Panc1 (cell line): Measurements from ENCODE around the gene SRGAP2B. TPM values are rescaled to one million over a fixed set of nuclear protein-coding genes. Genes with fewer than 3 reads are reported as not detected.
"Not testable (repeated sequence)": the region's sequence is repeated elsewhere in the genome, so short reads cannot be mapped to it uniquely, and the experiment has no call there.

Experiments
- ATAC-seq: fragments of 200-7000 bp; cut with Tn5 transposase; 2 replicates; pipeline ENCODE4 v1.9.1; 2020; ENCODE audit warnings: mild to moderate bottlenecking, moderate library complexity
- BruUV-seq: library from RNA; stranded (reverse); fragments of 400-500 nt; replicated peaks from 2 replicates; lab custom pipeline; 2021; lab: Mats Ljungman, UMichigan
- CTCF ChIA-PET: fragments of 300-600 bp; sonication (Branson Sonifier 250); formaldehyde crosslinking; loops from one replicate; lab custom pipeline; 2022; ENCODE audit warnings: antibody characterized with exemption; lab: Charles Lee
- POLR2A ChIA-PET: fragments of 300-600 bp; sonication (Branson Sonifier 250); formaldehyde crosslinking; loops from one replicate; lab custom pipeline; 2022; ENCODE audit warnings: antibody characterized with exemption; lab: Charles Lee
- DNase-seq: peaks from one replicate; pipeline ENCODE4 v3.0.0-alpha.2; 2010; ENCODE audit warnings: low read depth, low spot score
- H3K27ac ChIP-seq: 2 replicates; pipeline ENCODE4 v1.5.1; 2011; ENCODE audit warnings: mild to moderate bottlenecking, low read length, inconsistent platforms
- H3K27me3 ChIP-seq: fragments of 200-500 bp; sonication (Bioruptor generic); 2 replicates; pipeline ENCODE4 v1.6.0; 2014; ENCODE audit warnings: low read length, inconsistent platforms; ENCODE audit not compliant: control insufficient read depth, insufficient read depth
- H3K36me3 ChIP-seq: fragments of 200-500 bp; sonication (Bioruptor generic); 2 replicates; pipeline ENCODE4 v1.5.1; 2014; ENCODE audit warnings: inconsistent platforms, mild to moderate bottlenecking, low read length, moderate library complexity; ENCODE audit not compliant: control insufficient read depth, insufficient read depth
- H3K4me1 ChIP-seq: 2 replicates; pipeline ENCODE4 v1.5.1; 2011; ENCODE audit warnings: inconsistent platforms, mild to moderate bottlenecking, low read length, moderate library complexity; ENCODE audit not compliant: control insufficient read depth, insufficient read depth
- H3K4me3 ChIP-seq, 2 experiments: 2 replicates each; pipeline ENCODE4 v1.5.1; 2011 to 2012; ENCODE audit warnings: low read depth in 2 of 2, low read length in 2 of 2, mild to moderate bottlenecking in 2 of 2, inconsistent platforms in 1 of 2, moderate library complexity in 1 of 2
- H3K9me3 ChIP-seq: fragments of 200-500 bp; sonication (Bioruptor generic); 2 replicates; pipeline ENCODE4 v1.5.1; 2014; ENCODE audit warnings: low read depth, mild to moderate bottlenecking, inconsistent platforms, low read length, moderate library complexity; ENCODE audit not compliant: control insufficient read depth, insufficient read depth
- in situ Hi-C: cut with HindIII; loops from 2 replicates; pipeline ENCODE4 v1.10.0; 2016; ENCODE audit warnings: low sequenced_read_pairs, low pct_unique_long_range_greater_than_20kb
- intact Hi-C: fragments of 100-400 bp; cut with micrococcal nuclease; formaldehyde crosslinking; loops from one replicate; pipeline ENCODE4 v1.10.0; 2022; ENCODE audit not compliant: unreplicated experiment
- total RNA-seq: library from RNA; stranded (reverse); gene quantifications from one replicate; pipeline ENCODE4 v1.2.1, GENCODE V29; 2021; ENCODE audit not compliant: unreplicated experiment

SRGAP2B gene
- total RNA-seq, 1 experiment from 2014 or later, result 42.4 TPM

DNA sequence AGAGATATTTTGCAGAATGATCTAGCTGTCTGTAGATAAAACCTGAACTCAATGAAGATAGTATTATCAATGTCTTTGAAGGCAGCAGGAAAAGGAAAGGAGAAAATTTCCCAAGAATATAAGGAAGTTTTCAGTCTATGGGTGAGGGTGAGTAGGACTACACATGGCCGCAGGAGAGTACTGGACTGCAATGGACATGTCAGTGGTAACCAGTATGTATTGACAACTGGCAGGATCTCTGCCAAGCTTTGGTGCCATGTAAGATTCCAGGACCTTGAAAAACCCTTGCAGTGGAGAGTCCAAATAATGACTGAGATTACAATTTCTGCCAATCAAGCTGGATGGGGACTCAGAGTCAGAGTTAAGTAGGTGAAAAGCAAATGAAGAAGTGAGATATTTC lies 30.0 kb upstream of the SRGAP2B start:
- POLR2A ChIA-PET, DNase-seq, H3K27ac ChIP-seq, H3K9me3 ChIP-seq, H3K36me3 ChIP-seq, intact Hi-C loops, CTCF ChIA-PET, ATAC-seq, H3K27me3 ChIP-seq, H3K4me1 ChIP-seq, in situ Hi-C loops, BruUV-seq, H3K4me3 ChIP-seq: not testable (repeated sequence)

- in situ Hi-C loops, DNase-seq, CTCF ChIA-PET, H3K36me3 ChIP-seq, POLR2A ChIA-PET, BruUV-seq, H3K4me1 ChIP-seq, H3K4me3 ChIP-seq, H3K27me3 ChIP-seq, intact Hi-C loops, H3K27ac ChIP-seq, H3K9me3 ChIP-seq: not testable (repeated sequence)
- ATAC-seq, result peak; percentile 88
These were observed 29.0 kb upstream of the SRGAP2B start for GRCh38 chr1:145123992-145124641.

- H3K36me3 ChIP-seq, CTCF ChIA-PET, H3K27ac ChIP-seq, ATAC-seq, H3K4me3 ChIP-seq, intact Hi-C loops, DNase-seq, POLR2A ChIA-PET, H3K4me1 ChIP-seq, H3K9me3 ChIP-seq, H3K27me3 ChIP-seq, BruUV-seq, in situ Hi-C loops: not testable (repeated sequence)
These were observed 27.9 kb upstream of the SRGAP2B start for GRCh38 chr1:145123062-145123395.

- POLR2A ChIA-PET, ATAC-seq, DNase-seq, intact Hi-C loops, H3K9me3 ChIP-seq, CTCF ChIA-PET, H3K27me3 ChIP-seq, H3K36me3 ChIP-seq, in situ Hi-C loops, BruUV-seq, H3K4me3 ChIP-seq, H3K4me1 ChIP-seq, H3K27ac ChIP-seq: not testable (repeated sequence)
These were observed 27.4 kb upstream of the SRGAP2B start for GRCh38 chr1:145122344-145123061.

GRCh38 chr1:145119842-145120241 lies 24.7 kb upstream of the SRGAP2B start:
- H3K27me3 ChIP-seq, H3K4me1 ChIP-seq, H3K9me3 ChIP-seq, H3K36me3 ChIP-seq, in situ Hi-C loops, H3K27ac ChIP-seq, POLR2A ChIA-PET, DNase-seq, ATAC-seq, H3K4me3 ChIP-seq, intact Hi-C loops, BruUV-seq, CTCF ChIA-PET: not testable (repeated sequence)

- H3K27me3 ChIP-seq, H3K36me3 ChIP-seq, H3K4me1 ChIP-seq, intact Hi-C loops, POLR2A ChIA-PET, in situ Hi-C loops, ATAC-seq, BruUV-seq, H3K9me3 ChIP-seq, DNase-seq, H3K4me3 ChIP-seq, H3K27ac ChIP-seq, CTCF ChIA-PET: not testable (repeated sequence)
These were observed 20.7 kb upstream of the SRGAP2B start for GRCh38 chr1:145115587-145116493.

DNA sequence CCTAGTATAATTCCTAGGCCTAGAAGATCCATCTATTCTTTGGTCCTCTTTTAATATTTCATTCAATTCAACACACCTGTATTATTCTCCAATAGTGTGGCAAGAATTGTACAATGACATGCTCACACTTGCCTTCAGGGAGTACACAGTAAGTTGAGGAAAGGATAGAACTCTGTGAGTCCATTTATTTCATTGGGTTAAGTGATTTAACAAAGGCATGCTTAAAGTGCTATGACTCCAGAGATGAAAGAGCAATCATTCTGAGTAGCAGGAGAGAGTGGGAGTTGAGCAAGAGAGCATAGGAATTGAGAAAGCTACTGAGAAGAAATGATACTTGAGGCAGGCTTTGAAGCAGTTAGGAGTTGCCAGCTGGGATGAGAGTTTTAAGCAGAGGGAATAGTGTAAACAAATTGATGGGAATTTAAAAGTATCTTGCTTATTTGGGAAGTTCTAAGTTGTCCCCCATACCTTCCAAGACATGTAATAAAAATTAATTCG lies 19.5 kb upstream of the SRGAP2B start:
- H3K27me3 ChIP-seq, H3K36me3 ChIP-seq, in situ Hi-C loops, ATAC-seq, CTCF ChIA-PET, DNase-seq, H3K4me1 ChIP-seq, intact Hi-C loops, BruUV-seq, H3K27ac ChIP-seq, H3K4me3 ChIP-seq, H3K9me3 ChIP-seq, POLR2A ChIA-PET: not testable (repeated sequence)
